Measurements from ENCODE around the gene ARRB2. TPM values are rescaled to one million over a fixed set of nuclear protein-coding genes. Genes with fewer than 3 reads are reported as not detected.

The ARRB2 gene
- total and polyA plus RNA-seq, 2 of the 13 experiments (the other 11 are each of a cell fraction or from before 2014, with no cell fraction given), result 21.5 to 49.2 TPM

- TF ChIP-seq ATF6 (CRISPR knock-in tag; conservative IDR thresholded peaks at IDR 0.05) (no peak), ZSCAN29 (CRISPR knock-in tag; conservative IDR thresholded peaks at IDR 0.05) (no peak), ZMYM4 (CRISPR knock-in tag; IDR thresholded peaks at IDR 0.05) (no peak), REXO4 (CRISPR knock-in tag; IDR thresholded peaks at IDR 0.05; ENCODE audit: borderline replicate concordance) (no peak), ZNF775 (CRISPR knock-in tag; IDR thresholded peaks at IDR 0.05; ENCODE audit: borderline replicate concordance) (no peak), ZKSCAN1 (IDR thresholded peaks at IDR 0.05; ENCODE audit: low read length) (no peak), AGO2 (optimal IDR thresholded peaks at IDR 0.05; ENCODE audit: low read depth, low read length) (no peak), BRD4 (CRISPR knock-in tag; IDR thresholded peaks at IDR 0.05) (no peak), MYNN (CRISPR knock-in tag; IDR thresholded peaks at IDR 0.05; ENCODE audit: low read depth) (no peak)
- TF ChIP-seq, protein P1, sequence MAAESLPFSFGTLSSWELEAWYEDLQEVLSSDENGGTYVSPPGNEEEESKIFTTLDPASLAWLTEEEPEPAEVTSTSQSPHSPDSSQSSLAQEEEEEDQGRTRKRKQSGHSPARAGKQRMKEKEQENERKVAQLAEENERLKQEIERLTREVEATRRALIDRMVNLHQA (CRISPR knock-in tag; IDR thresholded peaks at IDR 0.05), result no peak
- TF ChIP-seq, protein P2, sequence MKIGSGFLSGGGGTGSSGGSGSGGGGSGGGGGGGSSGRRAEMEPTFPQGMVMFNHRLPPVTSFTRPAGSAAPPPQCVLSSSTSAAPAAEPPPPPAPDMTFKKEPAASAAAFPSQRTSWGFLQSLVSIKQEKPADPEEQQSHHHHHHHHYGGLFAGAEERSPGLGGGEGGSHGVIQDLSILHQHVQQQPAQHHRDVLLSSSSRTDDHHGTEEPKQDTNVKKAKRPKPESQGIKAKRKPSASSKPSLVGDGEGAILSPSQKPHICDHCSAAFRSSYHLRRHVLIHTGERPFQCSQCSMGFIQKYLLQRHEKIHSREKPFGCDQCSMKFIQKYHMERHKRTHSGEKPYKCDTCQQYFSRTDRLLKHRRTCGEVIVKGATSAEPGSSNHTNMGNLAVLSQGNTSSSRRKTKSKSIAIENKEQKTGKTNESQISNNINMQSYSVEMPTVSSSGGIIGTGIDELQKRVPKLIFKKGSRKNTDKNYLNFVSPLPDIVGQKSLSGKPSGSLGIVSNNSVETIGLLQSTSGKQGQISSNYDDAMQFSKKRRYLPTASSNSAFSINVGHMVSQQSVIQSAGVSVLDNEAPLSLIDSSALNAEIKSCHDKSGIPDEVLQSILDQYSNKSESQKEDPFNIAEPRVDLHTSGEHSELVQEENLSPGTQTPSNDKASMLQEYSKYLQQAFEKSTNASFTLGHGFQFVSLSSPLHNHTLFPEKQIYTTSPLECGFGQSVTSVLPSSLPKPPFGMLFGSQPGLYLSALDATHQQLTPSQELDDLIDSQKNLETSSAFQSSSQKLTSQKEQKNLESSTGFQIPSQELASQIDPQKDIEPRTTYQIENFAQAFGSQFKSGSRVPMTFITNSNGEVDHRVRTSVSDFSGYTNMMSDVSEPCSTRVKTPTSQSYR (CRISPR knock-in tag; IDR thresholded peaks at IDR 0.05; ENCODE audit: borderline replicate concordance), result no peak
- 98% methylated on average over 3 of the region's 3 CpGs for WGBS (ENCODE audit: low lambda C conversion rate)
- FAIRE-seq, result no peak
- H3K9me3 ChIP-seq (ENCODE audit: low read length), result no peaks in the 10 kb centered on the region
- no TSS peak for BruUV-seq (replicated peaks)
- H3K36me3 ChIP-seq (replicated peaks in 1 of 2; ENCODE audit: control insufficient read depth in 1 of 2, insufficient read depth in 2 of 2, low read length in 2 of 2), result no peaks in the 10 kb centered on the region
- no peaks in the 10 kb centered on the region for H3K27me3 ChIP-seq (ENCODE audit: control insufficient read depth in 1 of 2, insufficient read depth in 2 of 2, low read length in 2 of 2)
- no peak for ATAC-seq
- H3K4me3 ChIP-seq (replicated peaks in 1 of 3; ENCODE audit: insufficient read depth in 1 of 3, low read depth in 2 of 3, low read length in 3 of 3), result no peak overlapping the region
- H2AFZ ChIP-seq (ENCODE audit: low read length), result no peak overlapping the region
- H3K79me2 ChIP-seq (ENCODE audit: insufficient read depth, low read length), result peaks cover under 1% of the 10 kb centered on the region
- H3K4me2 ChIP-seq (ENCODE audit: low read depth, low read length), result no peak overlapping the region
- H3K4me1 ChIP-seq (ENCODE audit: insufficient read depth, low read length), result peaks cover 57% of the 10 kb centered on the region
- no peak overlapping the region for H3K9ac ChIP-seq (ENCODE audit: insufficient read depth, low read depth, low read length)
- no peak overlapping the region for H3K27ac ChIP-seq (ENCODE audit: extremely low read length, insufficient read depth, low read length)
- CTCF ChIA-PET (ENCODE audit: low intra/inter-chr PET ratio, low total read pairs), result no interaction called here
- in situ Hi-C loops (cut with HindIII; ENCODE audit: extremely low pct_ligation_motif_present, low pct_unique_long_range_greater_than_20kb) (no loop called here), intact Hi-C loops (cut with micrococcal nuclease; ENCODE audit: unreplicated experiment) (no loop called here)
- no peak for DNase-seq (ENCODE audit: low spot score)
- POLR2A ChIA-PET, result no interaction called here
- no peaks in the 10 kb centered on the region for H4K20me1 ChIP-seq (ENCODE audit: insufficient read depth, low read length)
Measured at GRCh38 chr17:4766201-4766600, 55.8 kb downstream of the ARRB2 start.

Data from HepG2 (cell line).